HCT116 (cell line): ENCODE results near the gene LPCAT2. TPM values are rescaled to one million over a fixed set of nuclear protein-coding genes. Genes with fewer than 3 reads are reported as not detected.

Source experiments
- ATAC-seq: fragments of 200-7000 bp; cut with Tn5 transposase; 2 replicates; pipeline ENCODE4 v1.9.1; 2020; ENCODE audit warnings: mild to moderate bottlenecking, moderate library complexity
- BruUV-seq: library from RNA; stranded (reverse); fragments of 400-500 nt; replicated peaks from 2 replicates; lab custom pipeline; 2021; lab: Mats Ljungman, UMichigan
- CTCF ChIA-PET: fragments of 300-600 bp; sonication (Branson Sonifier 250); formaldehyde crosslinking; loops from one replicate; lab custom pipeline; 2021; ENCODE audit warnings: antibody characterized with exemption; lab: Charles Lee
- POLR2A ChIA-PET: fragments of 300-600, 350-600 bp; sonication (Branson Sonifier 250); formaldehyde crosslinking; loops from one replicate; lab custom pipeline; 2021; ENCODE audit warnings: antibody characterized with exemption; lab: Charles Lee
- RAD21 ChIA-PET, 2 experiments: fragments of 300-600 bp; sonication (Branson Sonifier 250); formaldehyde crosslinking; loops; one replicate each; lab custom pipeline; 2023; ENCODE audit warnings: low total read pairs in 2 of 2; ENCODE audit not compliant: uncharacterized antibody in 2 of 2, unreplicated experiment in 2 of 2, low non-redundant PET in 1 of 2; lab: Charles Lee
- DNase-seq: peaks from one replicate; pipeline ENCODE4 v3.0.0-alpha.2; 2010; ENCODE audit warnings: low read depth, low spot score
- H2AFZ ChIP-seq: fragments of 200-600 bp; shearing (Covaris generic), sonication (generic); 2 replicates; pipeline ENCODE4 v1.6.1; 2017; ENCODE audit warnings: low read depth, mixed run types, mixed read lengths, antibody characterized with exemption, low read length; ENCODE audit not compliant: poor library complexity, severe bottlenecking
- H3K27ac ChIP-seq: 2 replicates; pipeline ENCODE4 v1.5.1; 2012; ENCODE audit warnings: low read depth, low read length
- H3K27me3 ChIP-seq: fragments of 200-600 bp; sonication (generic); 2 replicates; pipeline ENCODE4 v1.6.1; 2016; ENCODE audit warnings: mixed run types, low read length, mixed read lengths; ENCODE audit not compliant: insufficient read depth
- H3K36me3 ChIP-seq, 2 experiments: fragments of 200-500 bp in 1 of 2; fragments of 200-600 bp in 1 of 2; sonication (Bioruptor generic) in 1 of 2; sonication (generic) in 1 of 2; 2 replicates each; pipeline versions ENCODE4 v1.5.1 to v1.6.1; 2014 to 2016; ENCODE audit warnings: low read length in 2 of 2, inconsistent platforms in 1 of 2, mixed read lengths in 1 of 2, mixed run types in 1 of 2; ENCODE audit not compliant: insufficient read depth in 2 of 2, control insufficient read depth in 1 of 2
- H3K4me1 ChIP-seq, 2 experiments: fragments of 200-600 bp in 1 of 2; sonication (generic) in 1 of 2; 2 replicates each; pipeline versions ENCODE4 v1.5.1 to v1.6.1; 2012 to 2017; ENCODE audit warnings: low read length in 2 of 2, inconsistent platforms in 1 of 2, mild to moderate bottlenecking in 1 of 2, mixed read lengths in 1 of 2, mixed run types in 1 of 2, moderate library complexity in 1 of 2; ENCODE audit not compliant: insufficient read depth in 2 of 2, control insufficient read depth in 1 of 2
- H3K4me2 ChIP-seq: fragments of 200-600 bp; sonication (generic); 2 replicates; pipeline ENCODE4 v1.6.1; 2017; ENCODE audit warnings: mixed run types, low read length, mixed read lengths
- H3K4me3 ChIP-seq, 2 experiments: fragments of 200-600 bp in 1 of 2; sonication (generic) in 1 of 2; replicated peaks in 1 of 2; 2 replicates each; pipeline ENCODE4 v1.5.1; 2011 to 2016; ENCODE audit warnings: low read length in 2 of 2, control low read depth in 1 of 2, low read depth in 1 of 2, mild to moderate bottlenecking in 1 of 2, mixed read lengths in 1 of 2, mixed run types in 1 of 2
- H3K79me2 ChIP-seq: fragments of 200-600 bp; sonication (generic); 2 replicates; pipeline ENCODE4 v1.6.1; 2017; ENCODE audit warnings: mild to moderate bottlenecking, mixed run types, low read length, moderate library complexity, mixed read lengths; ENCODE audit not compliant: insufficient read depth
- H3K9ac ChIP-seq: fragments of 200-600 bp; sonication (generic); 2 replicates; pipeline ENCODE4 v1.6.1; 2016; ENCODE audit warnings: low read length, mixed read lengths
- H3K9me2 ChIP-seq: fragments of 200-600 bp; sonication (generic), shearing (Covaris generic); 2 replicates; pipeline ENCODE4 v1.6.1; 2017; ENCODE audit warnings: mixed run types, mild to moderate bottlenecking, moderate library complexity; ENCODE audit not compliant: insufficient read depth
- H3K9me3 ChIP-seq, 2 experiments: fragments of 200-500 bp in 1 of 2; fragments of 200-600 bp in 1 of 2; sonication (Bioruptor generic) in 1 of 2; sonication (generic) in 1 of 2; 2 replicates each; pipeline ENCODE4 v1.6.1; 2014 to 2017; ENCODE audit warnings: low read length in 2 of 2, mixed read lengths in 2 of 2, inconsistent platforms in 1 of 2, low read depth in 1 of 2, mild to moderate bottlenecking in 1 of 2, mixed run types in 1 of 2, moderate library complexity in 1 of 2; ENCODE audit not compliant: control insufficient read depth in 1 of 2, insufficient read depth in 1 of 2
- H4K20me1 ChIP-seq: fragments of 200-600 bp; sonication (generic), shearing (Covaris generic); 2 replicates; pipeline ENCODE4 v1.6.1; 2017; ENCODE audit warnings: mixed run types, mild to moderate bottlenecking, moderate library complexity; ENCODE audit not compliant: insufficient read depth
- CBX3 ChIP-seq: IDR thresholded peaks from 2 replicates; pipeline ENCODE4 v1.6.1; 2012; ENCODE audit warnings: low read depth
- MAX ChIP-seq: IDR thresholded peaks from 2 replicates; pipeline ENCODE4 v1.6.1; 2012
- RAD21 ChIP-seq: IDR thresholded peaks from 2 replicates; pipeline ENCODE4 v1.6.1; 2012; ENCODE audit warnings: low read depth, mild to moderate bottlenecking
- TCF7L2 ChIP-seq: IDR thresholded peaks from 2 replicates; pipeline ENCODE4 v1.7.0; 2011; ENCODE audit warnings: borderline replicate concordance, inconsistent platforms; ENCODE audit not compliant: insufficient read depth, insufficient read length; ENCODE audit errors: extremely low read depth
- ZFX ChIP-seq: fragments of 450-650 bp; IDR thresholded peaks from 2 replicates; pipeline ENCODE4 v1.6.1; 2017
- intact Hi-C: fragments of 100-400 bp; cut with micrococcal nuclease; formaldehyde crosslinking; loops from 2 replicates; pipeline ENCODE4 v1.10.0; 2022
- total RNA-seq: library from RNA; stranded (reverse); gene quantifications from one replicate; pipeline ENCODE4 v1.2.1, GENCODE V29; 2021; ENCODE audit not compliant: unreplicated experiment

Gene LPCAT2
- total RNA-seq, 1 experiment from 2014 or later: 13.1 TPM

DNA sequence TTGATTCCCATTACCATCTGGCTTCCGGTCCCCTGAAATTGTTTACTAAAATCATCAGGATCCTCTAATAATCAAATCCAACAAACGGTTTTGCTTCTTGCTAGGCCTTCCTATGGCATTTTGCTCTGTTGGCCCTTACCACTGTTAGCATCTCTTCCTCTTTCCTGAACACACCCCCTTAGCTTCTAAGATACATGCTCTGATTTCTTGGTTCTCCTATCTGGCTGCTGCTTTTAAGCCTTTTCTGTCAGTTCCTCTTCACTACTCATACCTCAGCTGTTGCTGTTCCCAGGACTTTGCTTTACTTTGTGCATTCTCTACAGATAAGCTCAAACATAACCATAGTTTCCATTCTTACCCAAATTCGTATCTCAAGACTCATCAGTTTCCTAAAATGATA is 69.0 kb downstream of the LPCAT2 start:
- BruUV-seq: no TSS peak
- Histone ChIP-seq H3K9ac (no peak overlapping the region), H3K9me3 (no peaks in the 10 kb centered on the region), H3K4me1 (no peaks in the 10 kb centered on the region), H3K4me3 (no peak overlapping the region), H2AFZ (no peak overlapping the region), H3K27ac (no peak overlapping the region), H3K36me3 (peaks cover 0 to 5% of the 10 kb centered on the region in 2 experiments; a peak in 1 of 4 replicates), H3K79me2 (no peaks in the 10 kb centered on the region), H3K27me3 (no peaks in the 10 kb centered on the region), H3K9me2 (no peaks in the 10 kb centered on the region), H3K4me2 (no peak overlapping the region), H4K20me1 (no peaks in the 10 kb centered on the region)
- ChIA-PET CTCF (no interaction called here), POLR2A (no interaction called here), RAD21 (no interaction called here)
- no peak for DNase-seq
- intact Hi-C loops: no loop called here
- no peak for ATAC-seq
- TF ChIP-seq CBX3: no peak
- TF ChIP-seq TCF7L2: no peak
- no peak for TF ChIP-seq RAD21

DNA sequence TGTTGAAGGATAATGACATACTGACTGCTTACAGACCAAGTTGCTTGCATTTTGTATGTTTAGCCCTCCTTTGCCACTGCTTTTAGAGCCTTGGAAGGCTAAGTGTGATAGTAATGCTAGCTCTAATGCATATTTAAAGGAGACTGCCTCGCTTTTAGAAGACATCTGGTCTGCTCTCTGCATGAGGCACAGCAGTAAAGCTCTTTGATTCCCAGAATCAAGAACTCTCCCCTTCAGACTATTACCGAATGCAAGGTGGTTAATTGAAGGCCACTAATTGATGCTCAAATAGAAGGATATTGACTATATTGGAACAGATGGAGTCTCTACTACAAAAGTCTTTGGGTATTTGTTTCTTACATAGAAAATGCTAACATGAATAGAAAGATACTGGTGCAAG is 76.8 kb downstream of the LPCAT2 start:
- no peaks in the 10 kb centered on the region for H3K36me3 ChIP-seq
- no peak overlapping the region for H3K4me3 ChIP-seq
- BruUV-seq: no TSS peak
- no peaks in the 10 kb centered on the region for H4K20me1 ChIP-seq
- no peak for ATAC-seq
- CTCF ChIA-PET: interaction anchor here (1.4 kb wide), 1 partner anchor 121 kb away, joined by 3 read pairs; no protein-coding TSS in a partner anchor
- H3K79me2 ChIP-seq: no peaks in the 10 kb centered on the region
- no peak overlapping the region for H3K27ac ChIP-seq
- H2AFZ ChIP-seq: no peak overlapping the region
- TF ChIP-seq ZFX (no peak), TCF7L2 (no peak), MAX (no peak)
- TF ChIP-seq, all 23 proteins: peak for 0
- POLR2A ChIA-PET: no interaction called here
- intact Hi-C loops: no loop called here
- H3K9me3 ChIP-seq: no peaks in the 10 kb centered on the region
- H3K27me3 ChIP-seq: no peaks in the 10 kb centered on the region; the same call in 1 of the 2 replicates
- no peaks in the 10 kb centered on the region for H3K9me2 ChIP-seq
- no peaks in the 10 kb centered on the region for H3K4me1 ChIP-seq
- no peak for DNase-seq
- no peak overlapping the region for H3K4me2 ChIP-seq
- RAD21 ChIA-PET: no interaction called here
- H3K9ac ChIP-seq: no peak overlapping the region
